MM.1S (cell line): ENCODE measurements around the gene TTLL11.
"Not testable (repeated sequence)": the region's sequence is repeated elsewhere in the genome, so short reads cannot be mapped to it uniquely, and the experiment has no call there.

Experiments
- DNase-seq: peaks from one replicate; pipeline ENCODE4 v3.0.0-alpha.2; 2015
- H2AFZ ChIP-seq: fragments of 300-600 bp; sonication (generic); 2 replicates; pipeline ENCODE4 v1.6.0; 2016; ENCODE audit warnings: antibody characterized with exemption, low read length
- H3F3A ChIP-seq: fragments of 300-600 bp; sonication (generic); 2 replicates; pipeline ENCODE4 v1.6.1; 2016; ENCODE audit warnings: mild to moderate bottlenecking, antibody characterized with exemption, low read length, moderate library complexity, mixed read lengths; ENCODE audit not compliant: insufficient read depth
- H3K27ac ChIP-seq: fragments of 300-600 bp; sonication (generic); 2 replicates; pipeline ENCODE4 v1.5.1; 2016; ENCODE audit warnings: mild to moderate bottlenecking, low read length
- H3K27me3 ChIP-seq: fragments of 300-600 bp; sonication (generic); replicated peaks from 2 replicates; pipeline ENCODE4 v1.6.0; 2016; ENCODE audit warnings: low read length; ENCODE audit not compliant: insufficient read depth
- H3K36me3 ChIP-seq: fragments of 300-600 bp; sonication (generic); replicated peaks from 2 replicates; pipeline ENCODE4 v1.6.1; 2016; ENCODE audit warnings: mild to moderate bottlenecking, low read length, mixed read lengths; ENCODE audit not compliant: insufficient read depth
- H3K4me1 ChIP-seq: fragments of 300-600 bp; sonication (generic); 2 replicates; pipeline ENCODE4 v1.6.1; 2016; ENCODE audit warnings: low read length, mixed read lengths
- H3K4me2 ChIP-seq: fragments of 300-600 bp; sonication (generic); 2 replicates; pipeline ENCODE4 v1.6.0; 2016; ENCODE audit warnings: low read depth, low read length
- H3K4me3 ChIP-seq: fragments of 300-600 bp; sonication (generic); 2 replicates; pipeline ENCODE4 v1.5.1; 2016; ENCODE audit warnings: low read length, mixed read lengths
- H3K79me2 ChIP-seq: fragments of 300-600 bp; sonication (generic); 2 replicates; pipeline ENCODE4 v1.6.1; 2016; ENCODE audit warnings: mixed run types, low read length, mixed read lengths
- H3K9ac ChIP-seq: fragments of 300-600 bp; sonication (generic); 2 replicates; pipeline ENCODE4 v1.6.1; 2016; ENCODE audit warnings: low read length, mixed read lengths
- H3K9me2 ChIP-seq: fragments of 300-600 bp; sonication (generic); replicated peaks from 2 replicates; pipeline ENCODE4 v1.6.1; 2016; ENCODE audit warnings: mild to moderate bottlenecking, low read length, mixed read lengths; ENCODE audit not compliant: insufficient read depth
- H3K9me3 ChIP-seq: fragments of 300-600 bp; sonication (generic); replicated peaks from 2 replicates; pipeline ENCODE4 v1.6.1; 2016; ENCODE audit warnings: mild to moderate bottlenecking, low read length, mixed read lengths; ENCODE audit not compliant: insufficient read depth
- H4K20me1 ChIP-seq: fragments of 300-600 bp; sonication (generic); 2 replicates; pipeline ENCODE4 v1.6.1; 2016; ENCODE audit warnings: mild to moderate bottlenecking, low read length, moderate library complexity, mixed read lengths; ENCODE audit not compliant: insufficient read depth
- EZH2 ChIP-seq: fragments of 300-600 bp; sonication (generic); optimal IDR thresholded peaks from 2 replicates; pipeline ENCODE3; 2017; ENCODE audit warnings: low read depth, mild to moderate bottlenecking, antibody characterized with exemption, low read length, mixed read lengths
- EZH2phosphoT487 ChIP-seq: fragments of 300-600 bp; sonication (generic); IDR thresholded peaks from 2 replicates; pipeline ENCODE4 v1.6.1; 2018; ENCODE audit warnings: antibody characterized with exemption, low read length
- TF ChIP-seq, protein P1 (sequence below): fragments of 300-600 bp; sonication (generic); IDR thresholded peaks from 2 replicates; pipeline ENCODE4 v1.5.1; 2016; ENCODE audit warnings: antibody characterized with exemption, low read length, mixed read lengths

The TTLL11 gene

GRCh38 chr9:122001491-122002201, 91.5 kb downstream of the TTLL11 start:
- Histone ChIP-seq H3K36me3 (no peaks in the 10 kb centered on the region), H4K20me1 (no peaks in the 10 kb centered on the region), H3K27ac (no peak overlapping the region), H3K4me3 (no peak overlapping the region), H3F3A (no peaks in the 10 kb centered on the region), H2AFZ (no peak overlapping the region), H3K9ac (no peak overlapping the region), H3K9me3 (no peaks in the 10 kb centered on the region), H3K9me2 (no peaks in the 10 kb centered on the region), H3K79me2 (no peaks in the 10 kb centered on the region), H3K4me2 (no peak overlapping the region), H3K4me1 (no peaks in the 10 kb centered on the region), H3K27me3 (no peaks in the 10 kb centered on the region)
- DNase-seq = no peak
- TF ChIP-seq, protein P1, sequence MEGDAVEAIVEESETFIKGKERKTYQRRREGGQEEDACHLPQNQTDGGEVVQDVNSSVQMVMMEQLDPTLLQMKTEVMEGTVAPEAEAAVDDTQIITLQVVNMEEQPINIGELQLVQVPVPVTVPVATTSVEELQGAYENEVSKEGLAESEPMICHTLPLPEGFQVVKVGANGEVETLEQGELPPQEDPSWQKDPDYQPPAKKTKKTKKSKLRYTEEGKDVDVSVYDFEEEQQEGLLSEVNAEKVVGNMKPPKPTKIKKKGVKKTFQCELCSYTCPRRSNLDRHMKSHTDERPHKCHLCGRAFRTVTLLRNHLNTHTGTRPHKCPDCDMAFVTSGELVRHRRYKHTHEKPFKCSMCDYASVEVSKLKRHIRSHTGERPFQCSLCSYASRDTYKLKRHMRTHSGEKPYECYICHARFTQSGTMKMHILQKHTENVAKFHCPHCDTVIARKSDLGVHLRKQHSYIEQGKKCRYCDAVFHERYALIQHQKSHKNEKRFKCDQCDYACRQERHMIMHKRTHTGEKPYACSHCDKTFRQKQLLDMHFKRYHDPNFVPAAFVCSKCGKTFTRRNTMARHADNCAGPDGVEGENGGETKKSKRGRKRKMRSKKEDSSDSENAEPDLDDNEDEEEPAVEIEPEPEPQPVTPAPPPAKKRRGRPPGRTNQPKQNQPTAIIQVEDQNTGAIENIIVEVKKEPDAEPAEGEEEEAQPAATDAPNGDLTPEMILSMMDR = no peak
- TF ChIP-seq EZH2 (no peak), EZH2phosphoT487 (no peak)

GRCh38 chr9:122000526-122000925, 92.6 kb downstream of the TTLL11 start:
- H2AFZ ChIP-seq, H3K36me3 ChIP-seq, DNase-seq: not testable (repeated sequence)

DNA sequence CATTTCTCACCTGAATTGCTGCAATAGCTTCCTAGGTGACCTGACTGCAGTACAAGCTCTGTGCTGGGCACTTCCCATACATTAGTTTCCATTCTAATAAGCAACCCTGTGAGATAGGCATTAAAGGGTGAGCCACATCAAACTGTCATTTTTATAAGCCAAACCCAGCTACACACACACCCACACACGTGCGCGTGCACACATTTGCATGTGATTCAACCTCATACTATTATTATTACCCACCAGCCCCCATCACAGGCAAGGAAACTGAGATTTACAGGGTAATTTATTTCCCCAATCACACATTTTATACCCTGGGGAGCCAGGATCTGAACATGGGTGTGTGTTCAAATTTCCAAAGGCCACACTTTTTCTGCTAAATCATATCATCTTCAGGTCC, 93.6 kb downstream of the TTLL11 start:
- H3K4me3 ChIP-seq = no peak overlapping the region
- no peak overlapping the region for H3K27ac ChIP-seq
- H3F3A ChIP-seq = no peaks in the 10 kb centered on the region
- DNase-seq = no peak
- no peaks in the 10 kb centered on the region for H3K36me3 ChIP-seq
- H3K79me2 ChIP-seq = no peaks in the 10 kb centered on the region
- H3K9me2 ChIP-seq = no peaks in the 10 kb centered on the region
- no peaks in the 10 kb centered on the region for H3K27me3 ChIP-seq
- no peak overlapping the region for H3K4me2 ChIP-seq
- H3K9me3 ChIP-seq = no peaks in the 10 kb centered on the region
- no peak overlapping the region for H3K9ac ChIP-seq
- no peaks in the 10 kb centered on the region for H4K20me1 ChIP-seq
- H3K4me1 ChIP-seq = no peaks in the 10 kb centered on the region
- no peak overlapping the region for H2AFZ ChIP-seq
- TF ChIP-seq, protein P1 = no peak
- TF ChIP-seq EZH2phosphoT487 = no peak

More at GRCh38 chr9:122000526-122000925, 92.6 kb downstream of the TTLL11 start:
- H3F3A ChIP-seq, H3K27ac ChIP-seq, H4K20me1 ChIP-seq, H3K27me3 ChIP-seq, H3K4me2 ChIP-seq, H3K9me3 ChIP-seq, H3K4me3 ChIP-seq, H3K9me2 ChIP-seq, H3K4me1 ChIP-seq, H3K9ac ChIP-seq, H3K79me2 ChIP-seq: not testable (repeated sequence)

- Histone ChIP-seq H3K9me3 (no peaks in the 10 kb centered on the region), H3K4me2 (no peak overlapping the region), H3K27ac (no peak overlapping the region), H4K20me1 (no peaks in the 10 kb centered on the region), H3F3A (no peaks in the 10 kb centered on the region), H3K4me1 (no peaks in the 10 kb centered on the region), H3K9ac (no peak overlapping the region), H3K4me3 (no peak overlapping the region), H3K27me3 (no peaks in the 10 kb centered on the region), H2AFZ (no peak overlapping the region), H3K79me2 (no peaks in the 10 kb centered on the region), H3K36me3 (no peaks in the 10 kb centered on the region), H3K9me2 (no peaks in the 10 kb centered on the region)
- DNase-seq = no peak
- TF ChIP-seq EZH2phosphoT487 (no peak), EZH2 (no peak)
- TF ChIP-seq, protein P1 = no peak
Observed at GRCh38 chr9:121998513-121999049, 94.5 kb downstream of the TTLL11 start.
